K562 (cell line): ENCODE data around the gene HOXB8. TPM values are rescaled to one million over a fixed set of nuclear protein-coding genes. Genes with fewer than 3 reads are reported as not detected.
A peak's percentile ranks its signal among the peaks of the same experiment; 100 is the strongest.

Source experiments
- ATAC-seq: fragments of 200-7000 bp; cut with Tn5 transposase; 3 replicates; pipeline ENCODE4 v1.9.1; 2020; ENCODE audit warnings: moderate library complexity
- BruUV-seq: library from RNA; stranded (reverse); fragments of 400-500 nt; replicated peaks from 2 replicates; lab custom pipeline; 2021; lab: Mats Ljungman, UMichigan
- CTCF ChIA-PET: fragments of 300-600 bp; formaldehyde crosslinking; extraction: SDS; loops from one replicate; lab custom pipeline; 2021; ENCODE audit warnings: low intra/inter-chr PET ratio; lab: Yijun Ruan, JAX
- POLR2A ChIA-PET: fragments of 300-600, 350-650 bp; sonication (Branson Sonifier 250); formaldehyde crosslinking; extraction: SDS; loops from one replicate; lab custom pipeline; 2021; ENCODE audit warnings: antibody characterized with exemption, inconsistent platforms; lab: Yijun Ruan, JAX
- DNase-seq, 4 experiments: peaks; one replicate each; pipeline versions ENCODE4 v3.0.0 to v3.0.0-alpha.2; 2011 to 2018; ENCODE audit warnings: low spot score in 3 of 4, mixed read lengths in 3 of 4; ENCODE audit errors: extremely low read depth in 1 of 4
- FAIRE-seq: peaks from 2 replicates; lab custom pipeline; 2011; peaks lifted over from hg19 to GRCh38; lab: Jason Lieb, UNC
- H2AFZ ChIP-seq: 2 replicates; pipeline ENCODE4 v1.6.0; 2011; ENCODE audit warnings: low read depth, low read length, control low read depth, inconsistent platforms
- H3K27ac ChIP-seq: fragments of 200-600 bp; 3 replicates; pipeline ENCODE4 v1.8.0; 2011; ENCODE audit warnings: low read depth, mild to moderate bottlenecking, control low read depth, inconsistent platforms, low read length, moderate library complexity, mixed read lengths; ENCODE audit errors: extremely low read depth
- H3K27me3 ChIP-seq, 2 experiments: fragments of 300-600 bp in 1 of 2; 2 replicates in 1 of 2; 3 replicates in 1 of 2; pipeline versions ENCODE4 v1.6.0 to v1.8.0; 2011; ENCODE audit warnings: inconsistent platforms in 2 of 2, low read length in 2 of 2, mild to moderate bottlenecking in 1 of 2, mixed read lengths in 1 of 2, moderate library complexity in 1 of 2; ENCODE audit not compliant: control insufficient read depth in 2 of 2, insufficient read depth in 2 of 2
- H3K36me3 ChIP-seq: fragments of 300-600 bp; 3 replicates; pipeline ENCODE4 v1.8.0; 2011; ENCODE audit warnings: mild to moderate bottlenecking, low read length, inconsistent platforms; ENCODE audit not compliant: control insufficient read depth, insufficient read depth
- H3K4me1 ChIP-seq, 2 experiments: fragments of 200-600 bp in 1 of 2; replicated peaks in 1 of 2; 2 replicates in 1 of 2; 3 replicates in 1 of 2; pipeline versions ENCODE4 v1.5.1 to v1.8.0; 2011; ENCODE audit warnings: inconsistent platforms in 2 of 2, low read length in 2 of 2, mild to moderate bottlenecking in 1 of 2, mixed read lengths in 1 of 2, moderate library complexity in 1 of 2; ENCODE audit not compliant: control insufficient read depth in 2 of 2, insufficient read depth in 2 of 2
- H3K4me2 ChIP-seq: 2 replicates; pipeline ENCODE4 v1.6.1; 2011; ENCODE audit warnings: low read length, control low read depth, inconsistent platforms, mixed read lengths; ENCODE audit not compliant: insufficient read depth
- H3K4me3 ChIP-seq: fragments of 200-600 bp; sonication (generic), shearing (Covaris generic); 2 replicates; pipeline ENCODE4 v1.5.1; 2016; ENCODE audit warnings: control low read depth, inconsistent platforms
- H3K79me2 ChIP-seq: fragments of 200-600 bp; 3 replicates; pipeline ENCODE4 v1.8.0; 2011; ENCODE audit warnings: low read length, inconsistent platforms; ENCODE audit not compliant: control insufficient read depth, insufficient read depth
- H3K9ac ChIP-seq, 2 experiments: 2 replicates each; pipeline versions ENCODE4 v1.6.0 to v1.6.1; 2011; ENCODE audit warnings: low read depth in 2 of 2, low read length in 2 of 2, control low read depth in 1 of 2, inconsistent platforms in 1 of 2, mild to moderate bottlenecking in 1 of 2, mixed read lengths in 1 of 2; ENCODE audit not compliant: insufficient read depth in 1 of 2
- H3K9me1 ChIP-seq: one replicate; pipeline ENCODE4 v1.6.0; 2011; ENCODE audit warnings: inconsistent platforms, mild to moderate bottlenecking, low read length, moderate library complexity; ENCODE audit not compliant: control insufficient read depth, insufficient read depth
- H3K9me3 ChIP-seq: replicated peaks from 2 replicates; pipeline ENCODE4 v1.5.1; 2011; ENCODE audit warnings: low read depth, low read length, inconsistent platforms; ENCODE audit not compliant: control insufficient read depth, insufficient read depth
- H4K20me1 ChIP-seq: replicated peaks from 2 replicates; pipeline ENCODE4 v1.6.1; 2011; ENCODE audit warnings: low read length, inconsistent platforms, mixed read lengths; ENCODE audit not compliant: control insufficient read depth, insufficient read depth
- EGR1 ChIP-seq: fragments of 450-650 bp; conservative IDR thresholded peaks from 2 replicates; pipeline ENCODE4 v1.6.1; 2017; ENCODE audit warnings: mild to moderate bottlenecking
- MBD2 ChIP-seq: sonication (generic); IDR thresholded peaks from 2 replicates; pipeline ENCODE4 v1.6.1; 2016; ENCODE audit warnings: low read depth, borderline replicate concordance
- POLR2AphosphoS5 ChIP-seq: IDR thresholded peaks from 2 replicates; pipeline ENCODE4 v1.6.1; 2011; ENCODE audit warnings: mild to moderate bottlenecking, low read depth, low read length, moderate library complexity; ENCODE audit not compliant: control insufficient read depth, insufficient read depth
- POLR2G ChIP-seq: fragments of 200-400 bp; formaldehyde crosslinking; IDR thresholded peaks from 2 replicates; pipeline ENCODE4 v1.6.1; 2017; ENCODE audit warnings: low read depth, mild to moderate bottlenecking, antibody characterized with exemption, low read length, moderate library complexity
- RBFOX2 ChIP-seq: fragments of 200-400 bp; formaldehyde crosslinking; IDR thresholded peaks from 2 replicates; pipeline ENCODE4 v1.6.1; 2017; ENCODE audit warnings: low read depth, mild to moderate bottlenecking, low read length, moderate library complexity
- RBM22 ChIP-seq: fragments of 200-400 bp; formaldehyde crosslinking; IDR thresholded peaks from 2 replicates; pipeline ENCODE4 v1.6.1; 2018; ENCODE audit warnings: low read length, low read depth; ENCODE audit not compliant: poor library complexity, severe bottlenecking
- ZNF584 ChIP-seq: fragments of 200-800 bp; sonication (Bioruptor generic); IDR thresholded peaks from 2 replicates; pipeline ENCODE4 v1.6.1; 2016; ENCODE audit warnings: low read depth, mild to moderate bottlenecking, missing genetic modification characterization, missing compliant biosample characterization
- ZNF699 ChIP-seq: fragments of 250-450 bp; sonication (Bioruptor Pico); IDR thresholded peaks from 2 replicates; pipeline ENCODE4 v1.8.0; 2021; ENCODE audit warnings: mild to moderate bottlenecking, moderate library complexity; ENCODE audit not compliant: insufficient replicate concordance
- WGBS: fragments of 100-300 bp; shearing (Covaris generic); methylation state at CpG from one replicate; pipeline ENCODE4 v1.1.6; 2016; ENCODE audit warnings: low coverage, mixed read lengths; ENCODE audit not compliant: insufficient coverage; ENCODE audit errors: missing lambda C conversion rate; 5-methylcytosine and 5-hydroxymethylcytosine counted together
- in situ Hi-C: fragments of 300-500 bp; cut with MboI; formaldehyde crosslinking; loops from 4 replicates; pipeline ENCODE4 v1.15.0; 2018; ENCODE audit warnings: inconsistent platforms, mixed read lengths
- intact Hi-C: fragments of 100-400 bp; cut with micrococcal nuclease; formaldehyde crosslinking; loops from 2 replicates; pipeline ENCODE4 v1.14.2; 2022
- polyA plus RNA-seq, 8 experiments: library from polyadenylated mRNA; depleted of rRNA in 4 of 8; stranded (reverse) in 5 of 8; unstranded in 3 of 8; fragments of >200 nt; fragmentation: Nextera tagmentation in 2 of 8; fragmentation: Illumina TruSeq in 1 of 8; extraction: Ambion mirVana in 2 of 8; extraction: Trizol in 1 of 8; gene quantifications; 2 replicates each; pipeline versions ENCODE4 v1.2.1 to v1.2.3, GENCODE V29; 2011 to 2014; ENCODE audit warnings: inconsistent platforms in 1 of 8, missing spikeins in 1 of 8
- total RNA-seq, 7 experiments: library from RNA; depleted of rRNA in 6 of 7; stranded (reverse); fragments of >200 nt in 6 of 7; fragmentation: Illumina TruSeq in 2 of 7; extraction: Trizol in 2 of 7; gene quantifications; 2 replicates each; pipeline versions ENCODE4 v1.2.1 to v1.2.3, GENCODE V29; 2011 to 2021; ENCODE audit warnings: low replicate concordance in 1 of 7

Gene HOXB8
- total and polyA plus RNA-seq, 9 of the 15 experiments (the other 6 are each of a cell fraction or from before 2014, with no cell fraction given) = 0.52 to 23.8 (median 3.6) TPM

GRCh38 chr17:48617471-48618255 is 2.6 kb upstream of the HOXB8 start:
- in situ Hi-C loops = no loop called here
- H3K4me1 ChIP-seq = peaks cover 37 to 41% of the 10 kb centered on the region in 2 experiments; a peak in 4 of 5 replicates
- H4K20me1 ChIP-seq = peaks cover 29% of the 10 kb centered on the region
- ChIA-PET CTCF (interaction anchor here (0.6 to 2.2 kb wide), 12 partner anchors 17 to 590 kb away, joined by 3 to 10 read pairs (median 4); partner anchors contain the start of gene HOXB5), POLR2A (interaction anchor here (0.5 to 1.9 kb wide), 10 partner anchors 9 to 422 kb away, joined by 3 to 8 read pairs (median 3); partner anchors contain the start of gene HOXB9)
- H3K36me3 ChIP-seq = peaks cover 36% of the 10 kb centered on the region
- FAIRE-seq (no peak), ATAC-seq (no peak), DNase-seq (no peak)
- 0 out of 2 replicates have a peak overlapping the region, but pooled peaks have one; percentile 76 for H3K4me2 ChIP-seq
- no peaks in the 10 kb centered on the region for H3K9me1 ChIP-seq
- H3K9ac ChIP-seq = peak overlapping the region; percentile 2 to 24; a peak in 2 of 4 replicates
- no TSS peak for BruUV-seq
- no peak overlapping the region for H2AFZ ChIP-seq
- H3K4me3 ChIP-seq = no peak overlapping the region
- 90% methylated on average over 25 of the region's 43 CpGs for WGBS
- H3K79me2 ChIP-seq = peaks cover 59% of the 10 kb centered on the region
- intact Hi-C loops = no loop called here
- TF ChIP-seq EGR1 (0 out of 2 replicates have a peak, but pooled peaks have one; percentile 9), ZNF699 (CRISPR knock-in tag) (no peak), MBD2 (no peak), RBM22 (peak; percentile 74), ZNF584 (CRISPR knock-in tag) (no peak), POLR2G (peak; percentile 74), POLR2AphosphoS5 (no peak), RBFOX2 (peak; percentile 47; the same call in 1 of the 2 replicates)
- H3K9me3 ChIP-seq = no peaks in the 10 kb centered on the region
- no peak overlapping the region for H3K27ac ChIP-seq
- no peaks in the 10 kb centered on the region for H3K27me3 ChIP-seq
